Placental pericyte (primary cell): ENCODE data around the gene KCNC2. TPM values are rescaled to one million over a fixed set of nuclear protein-coding genes. Genes with fewer than 3 reads are reported as not detected.

ENCODE experiments used
- total RNA-seq: library from RNA; depleted of rRNA; stranded (reverse); fragments of >200 nt; gene quantifications from 2 replicates; pipeline ENCODE4 v1.2.3, GENCODE V29; 2012

Gene KCNC2
- not detected in 2 replicates for total RNA-seq

GRCh38 chr12:75209812-75210138 lies at the start of gene KCNC2:
KCNC2 (minus strand) TSS chr12:75209839.

Other genes with a start within 250 kb of the KCNC2 start
- gene CAPS2, start 120.5 kb upstream of the KCNC2 start, total RNA-seq, result 1.8 and 2.4 TPM in 2 replicates
- not detected in 2 replicates for gene GLIPR1L1, start 124.8 kb upstream of the KCNC2 start, total RNA-seq
- 0.29 TPM in 1 of 2 replicates, not detected in the other for gene GLIPR1L2, start 181.2 kb upstream of the KCNC2 start, total RNA-seq